ENCODE results near the gene TMLHE.
"Not testable (repeated sequence)": the region's sequence is repeated elsewhere in the genome, so short reads cannot be mapped to it uniquely, and the experiment has no call there.

TMLHE gene

DNA sequence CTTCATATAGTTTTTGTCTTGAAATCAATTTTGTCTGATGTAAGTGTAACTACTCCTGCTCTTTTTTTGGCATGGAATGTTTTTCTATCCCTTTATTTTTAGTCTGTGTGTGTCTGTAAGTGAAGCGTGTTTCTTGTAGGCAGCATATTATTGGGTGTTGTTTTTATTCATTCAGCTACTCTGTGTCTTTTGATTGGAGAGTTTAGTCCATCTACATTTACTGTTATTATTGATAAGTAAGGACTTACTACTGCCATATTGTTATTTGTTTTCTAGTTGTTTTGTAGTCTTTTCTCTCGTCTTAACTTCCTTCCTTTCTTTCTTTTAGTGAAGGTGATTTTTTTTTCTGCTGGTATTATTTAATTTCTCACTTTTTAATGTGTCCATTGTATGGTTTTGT lies 30.5 kb upstream of the TMLHE start:
- Histone ChIP-seq H3K4me1 (ENCODE audit: low read length) (no peaks in the 10 kb centered on the region), H3K9ac (ENCODE audit: low read length) (no peak overlapping the region)

DNA sequence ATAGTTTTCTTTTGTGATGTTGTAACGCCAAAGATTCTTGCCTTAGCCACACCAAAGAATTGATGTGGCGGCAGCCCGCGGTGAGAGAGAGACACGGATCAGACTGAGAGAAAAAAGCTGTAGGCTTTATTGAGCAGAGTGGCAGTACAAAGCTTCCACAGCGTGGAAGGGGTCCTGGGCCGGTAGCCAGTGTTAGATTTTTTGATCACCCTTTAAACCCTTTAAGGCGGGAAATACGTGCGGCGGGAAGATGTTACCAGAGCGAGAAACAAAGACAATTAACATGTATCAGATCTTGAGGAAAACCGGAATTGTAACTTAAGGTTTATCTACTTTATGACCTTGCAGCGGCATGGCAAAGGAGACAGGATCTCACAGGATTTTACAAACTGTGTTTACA lies 28.6 kb upstream of the TMLHE start:
- H4K20me1 ChIP-seq (ENCODE audit: insufficient read depth, low read length); DNase-seq; H3K9me2 ChIP-seq (replicated peaks; ENCODE audit: insufficient read depth, low read length); H3K27ac ChIP-seq (ENCODE audit: low read length); H3K4me3 ChIP-seq (ENCODE audit: low read length); H3K4me2 ChIP-seq (ENCODE audit: low read depth, low read length); H2AFZ ChIP-seq (ENCODE audit: low read length); H3K27me3 ChIP-seq (replicated peaks; ENCODE audit: insufficient read depth, low read length); H3K9me3 ChIP-seq (replicated peaks; ENCODE audit: insufficient read depth, low read length); H3K9ac ChIP-seq (ENCODE audit: low read length); H3F3A ChIP-seq (ENCODE audit: insufficient read depth, low read length); H3K79me2 ChIP-seq (ENCODE audit: low read length); H3K36me3 ChIP-seq (replicated peaks; ENCODE audit: insufficient read depth, low read length); H3K4me1 ChIP-seq (ENCODE audit: low read length): not testable (repeated sequence)

More for the DNA sequence above, 30.5 kb upstream of the TMLHE start:
- no peaks in the 10 kb centered on the region for H3K9me3 ChIP-seq (replicated peaks; ENCODE audit: insufficient read depth, low read length)
- H3F3A ChIP-seq (ENCODE audit: insufficient read depth, low read length): no peaks in the 10 kb centered on the region
- no peaks in the 10 kb centered on the region for H4K20me1 ChIP-seq (ENCODE audit: insufficient read depth, low read length)
- no peaks in the 10 kb centered on the region for H3K9me2 ChIP-seq (replicated peaks; ENCODE audit: insufficient read depth, low read length)
- H3K27me3 ChIP-seq (replicated peaks; ENCODE audit: insufficient read depth, low read length): no peaks in the 10 kb centered on the region
- DNase-seq: no peak
- no peak overlapping the region for H2AFZ ChIP-seq (ENCODE audit: low read length)
- no peak overlapping the region for H3K4me2 ChIP-seq (ENCODE audit: low read depth, low read length)
- no peak overlapping the region for H3K27ac ChIP-seq (ENCODE audit: low read length)
- H3K79me2 ChIP-seq (ENCODE audit: low read length): no peaks in the 10 kb centered on the region
- H3K4me3 ChIP-seq (ENCODE audit: low read length): no peak overlapping the region
- TF ChIP-seq EZH2phosphoT487 (IDR thresholded peaks at IDR 0.05; ENCODE audit: low read length) (no peak), EZH2 (optimal IDR thresholded peaks at IDR 0.05; ENCODE audit: low read depth, low read length) (no peak)
- TF ChIP-seq, protein P1, sequence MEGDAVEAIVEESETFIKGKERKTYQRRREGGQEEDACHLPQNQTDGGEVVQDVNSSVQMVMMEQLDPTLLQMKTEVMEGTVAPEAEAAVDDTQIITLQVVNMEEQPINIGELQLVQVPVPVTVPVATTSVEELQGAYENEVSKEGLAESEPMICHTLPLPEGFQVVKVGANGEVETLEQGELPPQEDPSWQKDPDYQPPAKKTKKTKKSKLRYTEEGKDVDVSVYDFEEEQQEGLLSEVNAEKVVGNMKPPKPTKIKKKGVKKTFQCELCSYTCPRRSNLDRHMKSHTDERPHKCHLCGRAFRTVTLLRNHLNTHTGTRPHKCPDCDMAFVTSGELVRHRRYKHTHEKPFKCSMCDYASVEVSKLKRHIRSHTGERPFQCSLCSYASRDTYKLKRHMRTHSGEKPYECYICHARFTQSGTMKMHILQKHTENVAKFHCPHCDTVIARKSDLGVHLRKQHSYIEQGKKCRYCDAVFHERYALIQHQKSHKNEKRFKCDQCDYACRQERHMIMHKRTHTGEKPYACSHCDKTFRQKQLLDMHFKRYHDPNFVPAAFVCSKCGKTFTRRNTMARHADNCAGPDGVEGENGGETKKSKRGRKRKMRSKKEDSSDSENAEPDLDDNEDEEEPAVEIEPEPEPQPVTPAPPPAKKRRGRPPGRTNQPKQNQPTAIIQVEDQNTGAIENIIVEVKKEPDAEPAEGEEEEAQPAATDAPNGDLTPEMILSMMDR (IDR thresholded peaks at IDR 0.05; ENCODE audit: low read length): no peak
- no peaks in the 10 kb centered on the region for H3K36me3 ChIP-seq (replicated peaks; ENCODE audit: insufficient read depth, low read length)

GRCh38 chrX:155637714-155638113 lies 25.0 kb upstream of the TMLHE start:
- no peak overlapping the region for H3K4me2 ChIP-seq (ENCODE audit: low read depth, low read length)
- DNase-seq: no peak
- H3K36me3 ChIP-seq (replicated peaks; ENCODE audit: insufficient read depth, low read length): no peaks in the 10 kb centered on the region
- H3K27me3 ChIP-seq (replicated peaks; ENCODE audit: insufficient read depth, low read length): no peaks in the 10 kb centered on the region
- no peaks in the 10 kb centered on the region for H3K4me1 ChIP-seq (ENCODE audit: low read length)
- no peaks in the 10 kb centered on the region for H4K20me1 ChIP-seq (ENCODE audit: insufficient read depth, low read length)
- no peaks in the 10 kb centered on the region for H3K9me3 ChIP-seq (replicated peaks; ENCODE audit: insufficient read depth, low read length)
- TF ChIP-seq, protein P1 (IDR thresholded peaks at IDR 0.05; ENCODE audit: low read length): no peak
- TF ChIP-seq EZH2 (optimal IDR thresholded peaks at IDR 0.05; ENCODE audit: low read depth, low read length): no peak
- TF ChIP-seq EZH2phosphoT487 (IDR thresholded peaks at IDR 0.05; ENCODE audit: low read length): no peak
- no peak overlapping the region for H3K9ac ChIP-seq (ENCODE audit: low read length)
- H3F3A ChIP-seq (ENCODE audit: insufficient read depth, low read length): no peaks in the 10 kb centered on the region
- H2AFZ ChIP-seq (ENCODE audit: low read length): no peak overlapping the region
- no peak overlapping the region for H3K4me3 ChIP-seq (ENCODE audit: low read length)
- H3K79me2 ChIP-seq (ENCODE audit: low read length): no peaks in the 10 kb centered on the region
- no peak overlapping the region for H3K27ac ChIP-seq (ENCODE audit: low read length)
- no peaks in the 10 kb centered on the region for H3K9me2 ChIP-seq (replicated peaks; ENCODE audit: insufficient read depth, low read length)

DNA sequence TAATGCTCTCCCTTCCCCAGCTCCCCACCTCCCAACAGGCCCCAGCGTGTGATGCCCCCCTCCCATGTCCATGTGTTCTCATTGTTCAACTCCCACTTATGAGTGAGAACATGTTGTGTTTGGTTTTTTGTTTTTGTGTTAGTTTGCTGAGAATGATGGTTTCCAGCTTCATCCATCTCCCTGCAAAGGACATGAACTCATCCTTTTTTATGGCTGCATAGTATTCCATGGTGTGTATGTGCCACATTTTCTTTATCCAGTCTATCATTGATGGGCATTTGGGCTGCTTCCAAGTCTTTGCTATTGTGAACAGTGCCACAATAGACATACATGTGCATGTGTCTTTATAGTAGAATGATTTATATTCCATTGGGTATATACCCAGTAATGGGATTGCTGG lies 22.3 kb upstream of the TMLHE start:
- H3K4me3 ChIP-seq (ENCODE audit: low read length); H3K27me3 ChIP-seq (replicated peaks; ENCODE audit: insufficient read depth, low read length); H3K4me2 ChIP-seq (ENCODE audit: low read depth, low read length); H3F3A ChIP-seq (ENCODE audit: insufficient read depth, low read length); H3K9me3 ChIP-seq (replicated peaks; ENCODE audit: insufficient read depth, low read length); H3K36me3 ChIP-seq (replicated peaks; ENCODE audit: insufficient read depth, low read length); H3K9ac ChIP-seq (ENCODE audit: low read length); H3K9me2 ChIP-seq (replicated peaks; ENCODE audit: insufficient read depth, low read length); H3K27ac ChIP-seq (ENCODE audit: low read length); DNase-seq; H3K79me2 ChIP-seq (ENCODE audit: low read length); H2AFZ ChIP-seq (ENCODE audit: low read length); H3K4me1 ChIP-seq (ENCODE audit: low read length); H4K20me1 ChIP-seq (ENCODE audit: insufficient read depth, low read length): not testable (repeated sequence)
